ENCODE data around the gene MN1.

Gene MN1

GRCh38 chr22:27731621-27732020 lies 69.9 kb downstream of the MN1 start:
- no peak for DNase-seq

DNA sequence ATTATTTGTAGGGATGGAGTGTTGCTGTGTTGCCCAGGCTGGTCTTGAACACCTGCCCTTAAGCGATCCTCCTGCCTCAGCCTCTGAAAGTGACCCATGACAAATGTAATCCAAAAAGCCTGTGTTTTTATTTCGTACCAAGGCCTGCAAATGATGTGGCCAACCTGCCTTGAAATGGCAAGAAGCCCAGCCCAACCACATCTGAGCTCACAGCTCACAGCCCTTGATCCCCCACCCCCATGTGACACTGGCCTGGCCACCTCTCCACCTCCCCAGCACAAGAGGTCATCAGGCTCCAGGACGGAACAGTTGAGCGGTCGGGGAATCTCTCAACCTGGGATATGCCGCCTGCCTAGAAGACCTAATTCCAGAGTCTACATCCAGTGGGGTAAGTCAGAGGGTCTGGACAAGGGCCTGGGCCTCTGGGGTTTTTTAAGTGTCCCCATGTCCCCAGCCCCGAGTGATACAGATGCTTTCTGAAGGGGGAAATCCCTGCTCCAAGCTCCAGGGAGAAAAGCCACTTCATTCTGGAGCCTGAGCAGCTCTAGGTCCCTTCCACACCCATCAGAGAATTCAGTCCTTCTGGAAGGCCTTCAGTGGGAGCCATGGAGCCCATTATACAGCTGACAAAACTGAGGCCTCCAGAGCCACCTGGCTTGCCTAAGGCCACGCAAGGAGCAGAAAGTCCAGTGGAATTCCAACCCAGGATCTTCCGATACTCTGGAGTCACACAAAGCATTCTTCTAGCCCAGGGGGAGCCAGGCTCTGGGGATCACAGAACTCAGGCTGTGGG lies 70.7 kb downstream of the MN1 start:
- no peak for DNase-seq

DNA sequence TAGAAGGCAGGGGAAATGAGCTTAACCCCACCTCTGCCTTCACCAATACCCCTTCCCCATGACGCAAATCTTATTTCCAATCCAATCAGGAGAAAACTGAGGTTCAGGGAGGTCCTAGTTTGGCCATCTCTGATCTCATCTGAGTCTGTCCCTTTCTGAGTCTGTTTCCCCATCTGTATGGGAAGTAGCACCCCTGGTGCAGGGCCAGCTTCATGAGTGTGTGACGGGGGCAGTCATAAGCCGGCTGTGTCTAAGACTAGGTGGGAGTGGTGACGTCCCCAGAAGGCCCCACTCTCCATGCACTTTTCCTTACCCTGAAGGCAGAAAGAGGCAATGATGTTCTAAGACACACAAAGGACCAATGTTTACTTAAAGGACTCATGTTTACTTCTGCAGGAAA lies 72.3 kb downstream of the MN1 start:
- DNase-seq, result no peak

DNA sequence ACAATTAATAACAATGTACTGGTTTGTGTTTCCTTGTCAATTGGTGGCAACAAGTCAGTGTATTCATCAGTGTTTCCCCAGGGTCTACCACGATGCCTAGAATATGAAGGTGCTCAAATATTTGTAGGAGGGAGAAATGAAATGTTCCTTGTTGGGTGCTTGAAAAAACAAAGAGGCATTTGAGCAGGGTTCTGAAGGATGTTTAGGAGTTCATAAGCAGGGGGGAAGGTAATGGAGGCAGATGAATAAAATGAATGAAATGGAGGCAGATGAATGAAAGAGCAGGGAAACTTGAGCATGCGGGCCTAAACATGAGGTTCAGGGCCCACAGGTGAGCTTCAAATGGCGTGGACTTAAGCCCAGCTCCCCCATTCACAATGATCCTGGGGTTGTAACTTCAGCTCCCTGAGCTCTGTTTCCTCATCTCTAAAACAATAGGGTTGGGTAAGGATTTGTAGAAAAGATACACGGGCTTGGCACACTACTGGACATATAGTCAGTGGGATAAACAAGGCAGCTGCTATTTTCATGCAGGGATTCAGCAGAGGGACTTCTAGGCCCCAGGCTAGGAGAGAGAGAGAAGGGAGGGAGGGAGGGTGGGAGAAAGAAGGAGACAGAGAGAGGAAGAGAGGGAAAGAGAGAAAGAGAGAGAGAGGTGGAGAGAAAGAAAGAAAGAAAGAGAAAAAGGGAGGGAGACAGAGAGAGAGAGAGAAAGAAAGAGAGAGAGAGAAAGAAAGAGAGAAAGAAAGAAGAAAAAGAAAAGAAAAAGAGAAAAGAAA lies 73.7 kb downstream of the MN1 start:
- no peak for DNase-seq

DNA sequence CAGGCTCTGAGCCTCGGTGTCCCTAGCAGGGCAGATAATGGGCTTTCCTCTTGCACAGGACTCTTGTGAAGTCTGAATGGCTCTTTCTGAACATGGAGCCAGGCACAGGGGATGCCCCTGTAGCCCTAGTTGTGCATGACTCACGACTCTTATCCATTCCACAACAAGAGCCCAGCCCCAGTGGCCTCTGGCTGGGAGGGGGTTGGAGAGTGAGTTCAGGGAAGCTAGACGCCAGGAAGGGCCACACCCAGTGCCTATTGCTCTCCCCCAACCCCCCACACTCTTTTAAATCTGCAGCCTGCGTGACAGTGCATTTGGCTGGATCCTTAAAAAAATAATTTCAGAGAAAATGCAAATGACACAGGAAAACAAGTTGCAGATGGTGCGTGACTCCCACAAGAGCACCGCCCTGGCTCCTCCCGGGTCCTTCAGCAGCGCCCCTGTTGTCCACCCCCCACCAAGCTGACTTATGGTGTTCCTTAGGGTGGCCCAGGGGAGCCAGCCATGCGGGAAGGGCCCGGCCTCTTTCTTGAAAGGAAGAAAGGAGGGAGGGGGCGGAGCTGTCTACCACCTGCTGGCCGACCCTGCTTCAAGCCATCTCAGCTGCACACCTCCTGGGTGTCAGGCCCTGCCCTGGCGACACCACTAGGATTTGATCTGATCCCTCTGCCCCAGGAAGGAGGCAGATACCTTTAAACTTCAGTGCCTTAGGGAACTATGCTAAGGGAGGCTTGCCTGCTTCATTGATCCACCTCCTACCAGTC lies 74.7 kb downstream of the MN1 start:
- no peak for DNase-seq

DNA sequence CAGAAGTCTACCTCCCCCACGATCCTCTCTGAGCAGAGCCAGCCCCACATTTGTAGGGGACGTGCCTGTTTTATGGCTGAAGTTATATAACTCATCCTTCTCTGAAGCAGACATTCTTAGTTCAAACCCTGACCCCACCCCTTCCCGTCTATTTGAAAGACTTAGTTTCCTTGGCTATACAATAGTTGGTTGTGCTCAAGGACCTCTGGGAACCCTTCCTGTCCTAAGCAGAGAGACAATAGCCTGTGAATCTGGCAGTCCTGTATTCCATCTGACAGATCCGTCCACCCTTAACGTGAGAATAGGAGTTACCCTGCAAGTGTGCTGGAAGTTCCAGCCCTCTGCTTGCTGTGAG lies 75.2 kb downstream of the MN1 start:
- no peak for DNase-seq

GRCh38 chr22:27725661-27726060 lies 75.9 kb downstream of the MN1 start:
- no peak for DNase-seq

DNA sequence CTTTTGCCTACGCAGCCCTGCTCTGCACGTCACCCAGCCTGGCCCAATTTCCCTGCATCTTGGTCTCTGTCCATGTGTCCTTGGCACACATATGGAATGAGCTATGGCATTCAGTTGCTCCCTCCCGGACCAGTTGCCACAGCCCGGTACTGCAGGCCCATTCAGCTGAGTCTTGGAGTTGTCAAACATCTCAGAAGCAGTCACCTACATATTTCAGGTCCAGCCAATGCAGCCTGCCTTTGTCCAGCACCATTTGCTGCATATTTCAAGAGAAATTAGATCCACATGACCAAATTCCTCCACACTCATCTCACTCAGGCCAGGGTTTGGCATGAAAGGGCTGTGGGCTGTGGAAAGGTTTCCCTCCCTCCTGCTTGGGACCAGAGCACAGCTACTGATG lies 76.8 kb downstream of the MN1 start:
- DNase-seq, result no peak

- DNase-seq, result no peak
These were observed 77.4 kb downstream of the MN1 start for GRCh38 chr22:27724157-27724556.

DNA sequence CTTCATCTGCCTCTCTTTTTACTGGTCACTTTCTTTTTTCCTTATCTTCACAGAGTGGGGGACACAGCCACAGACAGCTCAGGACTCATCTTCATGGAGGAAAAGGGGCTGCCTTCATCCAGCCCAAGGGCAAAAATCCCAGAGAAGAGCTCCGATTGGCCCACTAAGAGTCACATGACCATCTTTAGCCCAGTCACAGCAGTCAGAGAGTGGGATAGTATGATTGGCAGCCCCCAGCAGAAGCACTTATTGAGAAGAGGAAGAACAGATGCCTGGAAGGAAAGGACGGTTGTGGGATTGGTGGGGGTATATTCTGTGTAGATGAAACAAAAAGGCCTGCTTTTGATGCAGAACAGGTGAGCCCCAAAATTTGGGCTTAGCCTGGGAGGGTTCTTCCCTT lies 77.8 kb downstream of the MN1 start:
- DNase-seq, result no peak

GRCh38 chr22:27723158-27723557 lies 78.4 kb downstream of the MN1 start:
- no peak for DNase-seq

- DNase-seq, result no peak
These were observed 80.7 kb downstream of the MN1 start for GRCh38 chr22:27720860-27721259.

GRCh38 chr22:27719535-27720227 lies 81.9 kb downstream of the MN1 start:
- DNase-seq, result no peak

DNA sequence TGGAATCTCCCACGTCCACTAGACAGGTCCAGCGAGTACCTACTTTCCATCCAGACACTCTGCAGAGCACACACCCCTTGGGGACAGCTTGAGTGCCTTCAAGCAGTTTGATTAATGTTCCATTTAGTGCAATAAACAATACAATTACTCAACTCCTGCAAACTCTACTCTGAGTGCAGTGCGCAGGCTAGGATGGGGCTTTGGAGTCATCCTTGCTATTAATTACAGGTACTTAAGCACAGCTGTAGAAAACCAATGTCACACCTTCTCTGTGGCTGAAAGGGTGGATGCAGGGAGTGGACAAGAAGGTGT lies 82.6 kb downstream of the MN1 start:
- no peak for DNase-seq

GRCh38 chr22:27718186-27719035 lies 83.1 kb downstream of the MN1 start:
- DNase-seq, result no peak

DNA sequence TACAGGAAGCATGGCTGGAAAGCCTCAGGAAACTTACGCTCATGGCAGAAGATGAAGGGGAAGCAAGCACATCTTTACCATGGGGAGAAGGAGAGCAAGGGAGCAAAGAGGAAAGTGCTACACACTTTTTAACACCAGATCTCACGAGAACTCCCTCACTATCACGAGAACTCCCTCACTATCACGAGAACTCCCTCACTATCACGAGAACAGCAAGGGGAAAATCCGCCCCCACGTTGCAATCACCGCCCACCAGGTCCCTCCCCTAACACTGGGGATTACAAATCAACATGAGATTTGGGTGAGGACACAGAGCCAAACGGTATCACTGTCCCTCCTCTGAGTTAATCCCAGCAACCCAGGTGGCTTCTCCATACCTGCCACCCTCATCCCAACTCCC lies 84.5 kb downstream of the MN1 start:
- DNase-seq, result no peak

DNA sequence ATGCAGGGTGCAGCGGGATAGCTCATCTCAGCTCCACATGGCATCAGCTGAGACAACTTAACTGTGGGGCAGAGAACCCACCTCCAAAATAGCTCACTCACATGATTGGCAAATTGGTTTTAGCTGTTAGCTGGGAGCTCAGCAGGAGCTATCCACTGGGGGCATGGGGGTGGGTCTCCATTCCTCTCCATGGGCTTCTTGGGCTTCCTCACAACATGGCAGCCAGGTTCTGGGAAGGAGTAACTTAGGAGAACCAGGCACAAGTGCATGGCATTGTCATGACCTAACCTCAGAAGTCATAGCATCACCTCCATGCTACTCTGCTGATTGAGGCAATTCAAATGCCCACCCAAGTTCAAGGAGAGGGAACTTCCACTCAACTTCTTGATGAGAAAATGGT lies 85.5 kb downstream of the MN1 start:
- DNase-seq, result no peak

DNA sequence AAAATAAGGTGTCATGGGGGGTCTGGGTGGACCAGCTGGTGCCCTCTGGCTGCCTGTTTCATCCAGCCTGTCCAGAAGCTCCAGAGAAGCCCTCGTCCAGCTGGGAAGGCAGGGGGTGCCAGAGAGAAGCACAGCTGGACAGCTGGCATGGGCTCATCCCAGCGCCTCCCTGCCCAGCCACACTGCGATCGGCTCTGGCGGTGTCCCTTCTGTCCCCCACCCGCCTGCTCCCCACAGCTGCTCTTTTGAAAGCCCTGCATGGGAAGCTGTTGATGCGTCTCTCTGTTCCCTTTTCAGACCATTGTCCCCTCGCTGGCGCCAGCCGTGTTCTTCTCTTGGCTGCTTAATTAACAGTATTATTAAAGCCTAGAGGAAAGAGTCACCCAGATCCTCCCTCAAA lies 86.5 kb downstream of the MN1 start:
- DNase-seq, result no peak

- DNase-seq, result no peak
These were observed 87.5 kb downstream of the MN1 start for GRCh38 chr22:27714068-27714467.

GRCh38 chr22:27713461-27713860 lies 88.1 kb downstream of the MN1 start:
- DNase-seq, result no peak

DNA sequence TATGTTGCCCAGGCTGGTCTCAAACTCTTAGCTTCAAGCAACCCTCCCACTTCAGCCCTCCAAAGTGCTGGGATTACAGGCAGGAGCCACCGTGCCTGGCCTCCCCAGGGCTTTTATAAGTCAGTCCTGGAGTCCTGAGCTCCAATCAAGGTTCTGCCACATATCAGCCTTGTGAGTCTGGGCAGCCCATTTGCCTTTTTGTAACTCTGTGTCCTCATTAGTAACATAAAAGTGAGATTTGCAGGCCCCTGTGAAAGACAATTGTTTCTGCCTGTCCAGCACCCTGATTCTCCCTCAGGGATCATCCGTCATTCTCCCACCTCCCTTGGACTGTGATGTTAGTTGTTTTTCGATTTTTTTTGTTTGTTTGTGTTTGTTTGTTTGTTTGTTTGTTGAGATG lies 89.8 kb downstream of the MN1 start:
- DNase-seq, result no peak

DNA sequence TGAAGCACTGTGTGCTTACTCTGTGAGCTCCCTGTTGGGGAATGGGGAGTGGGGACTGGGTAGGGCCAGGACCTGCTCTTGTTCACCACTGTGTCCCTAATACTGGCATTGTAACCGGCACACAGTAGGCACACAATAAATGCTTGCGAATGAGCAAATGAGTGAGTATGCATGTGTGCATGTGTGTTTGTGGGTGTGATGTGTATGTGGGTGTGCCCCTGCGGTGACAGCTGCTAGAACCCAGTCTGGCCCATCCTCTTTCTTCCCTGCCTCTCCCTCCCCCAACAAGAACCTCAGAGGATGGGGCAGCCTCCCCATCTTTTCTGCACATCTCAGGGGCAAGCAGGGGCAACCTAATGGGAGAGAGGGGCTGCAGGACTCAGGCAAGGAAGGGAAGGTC lies 90.5 kb downstream of the MN1 start:
- no peak for DNase-seq

Measured in CD4-positive, alpha-beta T cell treated with Interleukin-17A for 4 hours (primary cell).